Transverse colon (tissue), 4 donors: ENCODE results near the gene WDR62.

Source experiments
- EP300 ChIP-seq: sonication (generic); formaldehyde crosslinking; IDR thresholded peaks from one replicate; pipeline ENCODE4 v1.6.1; 2017; ENCODE audit warnings: antibody characterized with exemption, low read depth
- POLR2A ChIP-seq: fragments of 450-650 bp; IDR thresholded peaks from one replicate; pipeline ENCODE4 v1.6.1; 2016; ENCODE audit warnings: antibody characterized with exemption, mild to moderate bottlenecking, moderate library complexity
- POLR2AphosphoS5 ChIP-seq, 3 donors: sonication (generic); formaldehyde crosslinking; IDR thresholded peaks; one replicate each; pipeline ENCODE4 v1.6.1; 2016; ENCODE audit warnings: antibody characterized with exemption in 3 of 3
- TF ChIP-seq, protein P1 (sequence below), 5 experiments: fragments of 200-600 bp in 3 of 5; fragments of 450-650 bp in 2 of 5; sonication (generic) in 3 of 5; IDR thresholded peaks; 1 replicate in 2 of 5; 2 replicates in 3 of 5; pipeline ENCODE4 v1.5.1; 2016 to 2017; ENCODE audit warnings: antibody characterized with exemption in 5 of 5, inconsistent platforms in 3 of 5, mild to moderate bottlenecking in 2 of 5, moderate library complexity in 1 of 5

DNA sequence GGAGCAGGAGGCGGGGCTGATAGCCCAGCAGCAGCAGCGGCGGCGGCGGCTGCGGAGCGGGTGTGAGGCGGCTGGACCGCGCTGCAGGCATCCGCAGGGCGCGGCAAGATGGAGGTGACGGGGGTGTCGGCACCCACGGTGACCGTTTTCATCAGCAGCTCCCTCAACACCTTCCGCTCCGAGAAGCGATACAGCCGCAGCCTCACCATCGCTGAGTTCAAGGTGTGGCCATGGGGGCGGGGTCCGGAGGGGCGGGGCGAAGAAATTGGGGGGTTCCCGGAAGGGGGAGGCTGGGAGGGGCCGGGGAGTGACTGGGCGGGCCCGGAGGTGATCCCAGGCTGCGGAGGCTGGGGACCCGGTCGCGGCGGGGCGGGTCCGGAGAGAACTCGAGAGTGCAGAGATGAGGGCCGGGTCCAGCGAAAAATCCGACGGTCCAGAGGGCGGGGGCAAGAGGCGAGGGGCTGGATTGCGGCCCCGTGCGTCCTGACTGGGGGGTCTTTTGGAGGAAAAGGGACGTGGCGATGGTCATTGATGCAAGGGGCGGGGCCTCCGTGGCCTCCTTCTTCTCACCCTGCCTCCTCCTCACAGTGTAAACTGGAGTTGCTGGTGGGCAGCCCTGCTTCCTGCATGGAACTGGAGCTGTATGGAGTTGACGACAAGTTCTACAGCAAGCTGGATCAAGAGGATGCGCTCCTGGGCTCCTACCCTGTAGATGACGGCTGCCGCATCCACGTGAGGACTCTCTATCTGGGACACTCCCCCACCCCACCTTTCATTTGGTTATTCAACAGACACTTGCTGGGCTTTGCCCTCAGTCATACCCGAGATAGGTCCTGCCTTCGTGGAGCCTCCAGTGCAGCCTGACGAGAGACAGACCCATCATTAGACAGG is 61.0 kb downstream of the WDR62 start, which contains the start of gene TBCB:
- TF ChIP-seq, protein P1, sequence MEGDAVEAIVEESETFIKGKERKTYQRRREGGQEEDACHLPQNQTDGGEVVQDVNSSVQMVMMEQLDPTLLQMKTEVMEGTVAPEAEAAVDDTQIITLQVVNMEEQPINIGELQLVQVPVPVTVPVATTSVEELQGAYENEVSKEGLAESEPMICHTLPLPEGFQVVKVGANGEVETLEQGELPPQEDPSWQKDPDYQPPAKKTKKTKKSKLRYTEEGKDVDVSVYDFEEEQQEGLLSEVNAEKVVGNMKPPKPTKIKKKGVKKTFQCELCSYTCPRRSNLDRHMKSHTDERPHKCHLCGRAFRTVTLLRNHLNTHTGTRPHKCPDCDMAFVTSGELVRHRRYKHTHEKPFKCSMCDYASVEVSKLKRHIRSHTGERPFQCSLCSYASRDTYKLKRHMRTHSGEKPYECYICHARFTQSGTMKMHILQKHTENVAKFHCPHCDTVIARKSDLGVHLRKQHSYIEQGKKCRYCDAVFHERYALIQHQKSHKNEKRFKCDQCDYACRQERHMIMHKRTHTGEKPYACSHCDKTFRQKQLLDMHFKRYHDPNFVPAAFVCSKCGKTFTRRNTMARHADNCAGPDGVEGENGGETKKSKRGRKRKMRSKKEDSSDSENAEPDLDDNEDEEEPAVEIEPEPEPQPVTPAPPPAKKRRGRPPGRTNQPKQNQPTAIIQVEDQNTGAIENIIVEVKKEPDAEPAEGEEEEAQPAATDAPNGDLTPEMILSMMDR (IDR thresholded peaks at IDR 0.05) = no peak
- peak; percentile 46 for TF ChIP-seq POLR2A
- TF ChIP-seq POLR2AphosphoS5 (IDR thresholded peaks at IDR 0.05) = peak in 2 of 3 donors; percentile 76 to 82
- no peak for TF ChIP-seq EP300
